ENCODE measurements around the gene EDEM1. TPM values are rescaled to one million over a fixed set of nuclear protein-coding genes. Genes with fewer than 3 reads are reported as not detected.

EDEM1 gene
- total RNA-seq, 2 donors from 2014 or later: 30.2 to 59.7 TPM

DNA sequence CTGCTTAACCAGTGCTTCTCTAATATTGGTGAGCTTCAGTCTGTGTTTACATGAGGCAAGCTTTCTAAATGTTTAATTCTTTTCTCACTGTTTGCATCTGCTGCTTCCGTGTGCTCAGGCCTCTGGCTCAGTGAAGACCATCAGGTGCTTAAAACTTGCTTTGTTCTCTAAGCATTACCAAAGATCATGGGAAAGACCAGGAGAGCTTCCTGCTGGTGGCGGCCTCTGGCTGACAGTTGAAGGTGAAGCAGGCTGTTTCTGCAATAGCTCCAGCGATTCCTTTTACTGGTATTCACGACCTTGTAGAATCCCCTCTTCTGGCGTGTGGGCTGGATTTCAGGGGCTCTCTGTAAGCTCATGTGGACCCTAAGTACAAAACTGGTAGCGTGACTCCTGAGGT is 45.1 kb downstream of the EDEM1 start:
- Histone ChIP-seq H3K27me3 (replicated peaks; ENCODE audit: insufficient read depth) (no peaks in the 10 kb centered on the region), H3K4me1 (ENCODE audit: control insufficient read depth in 1 of 2, low read depth in 2 of 2) (no peaks in the 10 kb centered on the region), H3K9me3 (no peaks in the 10 kb centered on the region), H3K4me3 (no peak overlapping the region), H3K36me3 (no peaks in the 10 kb centered on the region), H3K27ac (no peak overlapping the region)
- ATAC-seq (ENCODE audit: insufficient number of reproducible peaks, low FRiP score, low read depth) (no peak), DNase-seq (ENCODE audit: low spot score) (no peak)
- TF ChIP-seq, protein P1, sequence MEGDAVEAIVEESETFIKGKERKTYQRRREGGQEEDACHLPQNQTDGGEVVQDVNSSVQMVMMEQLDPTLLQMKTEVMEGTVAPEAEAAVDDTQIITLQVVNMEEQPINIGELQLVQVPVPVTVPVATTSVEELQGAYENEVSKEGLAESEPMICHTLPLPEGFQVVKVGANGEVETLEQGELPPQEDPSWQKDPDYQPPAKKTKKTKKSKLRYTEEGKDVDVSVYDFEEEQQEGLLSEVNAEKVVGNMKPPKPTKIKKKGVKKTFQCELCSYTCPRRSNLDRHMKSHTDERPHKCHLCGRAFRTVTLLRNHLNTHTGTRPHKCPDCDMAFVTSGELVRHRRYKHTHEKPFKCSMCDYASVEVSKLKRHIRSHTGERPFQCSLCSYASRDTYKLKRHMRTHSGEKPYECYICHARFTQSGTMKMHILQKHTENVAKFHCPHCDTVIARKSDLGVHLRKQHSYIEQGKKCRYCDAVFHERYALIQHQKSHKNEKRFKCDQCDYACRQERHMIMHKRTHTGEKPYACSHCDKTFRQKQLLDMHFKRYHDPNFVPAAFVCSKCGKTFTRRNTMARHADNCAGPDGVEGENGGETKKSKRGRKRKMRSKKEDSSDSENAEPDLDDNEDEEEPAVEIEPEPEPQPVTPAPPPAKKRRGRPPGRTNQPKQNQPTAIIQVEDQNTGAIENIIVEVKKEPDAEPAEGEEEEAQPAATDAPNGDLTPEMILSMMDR (IDR thresholded peaks at IDR 0.05): no peak

- H3K9me3 ChIP-seq: no peaks in the 10 kb centered on the region
- ATAC-seq (ENCODE audit: insufficient number of reproducible peaks, low FRiP score, low read depth) (no peak), DNase-seq (ENCODE audit: low spot score) (no peak)
- no peaks in the 10 kb centered on the region for H3K36me3 ChIP-seq
- H3K27ac ChIP-seq: no peak overlapping the region
- TF ChIP-seq, protein P1 (IDR thresholded peaks at IDR 0.05): no peak
- no peaks in the 10 kb centered on the region for H3K27me3 ChIP-seq (replicated peaks; ENCODE audit: insufficient read depth)
- H3K4me1 ChIP-seq (ENCODE audit: control insufficient read depth in 1 of 2, low read depth in 2 of 2): no peaks in the 10 kb centered on the region
- H3K4me3 ChIP-seq: no peak overlapping the region
These were observed 45.5 kb downstream of the EDEM1 start for GRCh38 chr3:5233026-5233425.

DNA sequence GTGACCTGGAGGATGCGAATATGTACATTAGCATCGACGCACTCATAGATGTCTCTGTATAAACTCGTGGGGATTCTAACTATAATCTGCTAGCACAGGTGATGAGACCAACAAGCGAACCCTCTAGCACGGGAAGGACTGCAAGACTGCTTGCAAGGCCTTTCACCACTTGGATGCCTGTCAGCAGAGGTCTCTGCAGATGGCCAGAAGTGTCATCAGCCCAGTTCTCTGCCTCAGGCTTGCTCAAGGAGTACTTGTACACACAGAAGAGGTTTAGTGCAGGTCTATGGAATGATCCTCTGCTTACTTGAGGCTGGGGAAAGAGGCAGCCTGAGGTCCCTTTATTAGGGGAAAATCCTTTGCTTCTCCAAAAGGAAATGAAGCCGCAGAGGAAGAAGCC is 48.1 kb downstream of the EDEM1 start:
- Histone ChIP-seq H3K36me3 (no peaks in the 10 kb centered on the region), H3K27ac (no peak overlapping the region), H3K4me3 (no peak overlapping the region), H3K9me3 (no peaks in the 10 kb centered on the region), H3K27me3 (replicated peaks; ENCODE audit: insufficient read depth) (no peaks in the 10 kb centered on the region), H3K4me1 (ENCODE audit: control insufficient read depth in 1 of 2, low read depth in 2 of 2) (no peaks in the 10 kb centered on the region)
- DNase-seq (ENCODE audit: low spot score): no peak
- TF ChIP-seq, protein P1 (IDR thresholded peaks at IDR 0.05): no peak
- ATAC-seq (ENCODE audit: insufficient number of reproducible peaks, low FRiP score, low read depth): no peak

- Histone ChIP-seq H3K27ac (no peak overlapping the region), H3K27me3 (replicated peaks; ENCODE audit: insufficient read depth) (no peaks in the 10 kb centered on the region), H3K4me3 (no peak overlapping the region), H3K4me1 (ENCODE audit: control insufficient read depth in 1 of 2, low read depth in 2 of 2) (no peaks in the 10 kb centered on the region), H3K36me3 (no peaks in the 10 kb centered on the region), H3K9me3 (no peaks in the 10 kb centered on the region)
- TF ChIP-seq, protein P1 (IDR thresholded peaks at IDR 0.05): no peak
- no peak for DNase-seq (ENCODE audit: low spot score)
- ATAC-seq (ENCODE audit: insufficient number of reproducible peaks, low FRiP score, low read depth): no peak
These were observed 51.0 kb downstream of the EDEM1 start for GRCh38 chr3:5238545-5238944.

- H3K27me3 ChIP-seq (replicated peaks; ENCODE audit: insufficient read depth): no peaks in the 10 kb centered on the region
- no peak for DNase-seq (ENCODE audit: low spot score)
These were observed 52.1 kb downstream of the EDEM1 start for GRCh38 chr3:5239602-5240001.

More at GRCh38 chr3:5239602-5240001, 52.1 kb downstream of the EDEM1 start:
- no peak overlapping the region for H3K4me3 ChIP-seq
- TF ChIP-seq, protein P1 (IDR thresholded peaks at IDR 0.05): no peak
- no peaks in the 10 kb centered on the region for H3K36me3 ChIP-seq
- H3K27ac ChIP-seq: no peak overlapping the region
- H3K4me1 ChIP-seq (ENCODE audit: control insufficient read depth in 1 of 2, low read depth in 2 of 2): no peaks in the 10 kb centered on the region
- H3K9me3 ChIP-seq: no peaks in the 10 kb centered on the region
- ATAC-seq (ENCODE audit: insufficient number of reproducible peaks, low FRiP score, low read depth): no peak
